HEK293 (cell line): ENCODE results near the gene TRAPPC2L.

ENCODE experiments used
- CTCF ChIP-seq: fragments of 450-650 bp; formaldehyde crosslinking; IDR thresholded peaks from 2 replicates; pipeline ENCODE4 v1.5.1; 2016; ENCODE audit warnings: missing biosample characterization, missing genetic modification characterization
- YY1 ChIP-seq: fragments of 450-650 bp; formaldehyde crosslinking; IDR thresholded peaks from 2 replicates; pipeline ENCODE4 v1.5.1; 2018; ENCODE audit warnings: missing biosample characterization, missing genetic modification characterization
- ZBTB17 ChIP-seq: fragments of 450-650 bp; formaldehyde crosslinking; IDR thresholded peaks from 2 replicates; pipeline ENCODE4 v1.5.1; 2016; ENCODE audit warnings: missing biosample characterization, missing genetic modification characterization
- ZNF350 ChIP-seq: fragments of 450-650 bp; formaldehyde crosslinking; IDR thresholded peaks from 2 replicates; pipeline ENCODE4 v1.5.0; 2017; ENCODE audit warnings: missing biosample characterization, mild to moderate bottlenecking, missing genetic modification characterization
- ZNF658 ChIP-seq: fragments of 450-650 bp; formaldehyde crosslinking; IDR thresholded peaks from 2 replicates; pipeline ENCODE4; 2016; ENCODE audit warnings: missing biosample characterization, missing genetic modification characterization
- ZNF76 ChIP-seq: fragments of 450-650 bp; formaldehyde crosslinking; IDR thresholded peaks from 2 replicates; pipeline ENCODE4; 2016; ENCODE audit warnings: low read depth, missing biosample characterization, missing genetic modification characterization, borderline replicate concordance

- no peak for TF ChIP-seq CTCF (tag by site-specific recombination)
- no peak for TF ChIP-seq ZNF658
- TF ChIP-seq ZNF76: no peak
- no peak for TF ChIP-seq YY1 (tag by site-specific recombination)
- no peak for TF ChIP-seq ZNF350 (tag by site-specific recombination)
- no peak for TF ChIP-seq ZBTB17 (tag by site-specific recombination)
Observed at GRCh38 chr16:88893127-88893968, 36.4 kb downstream of the TRAPPC2L start.
